IPS DF 6.9 (cell line): ENCODE data around the gene MSANTD1.

Source experiments
- DNase-seq: peaks from one replicate; pipeline ENCODE4 v3.0.0-alpha.2; 2013; ENCODE audit warnings: low read depth, low spot score
- H3K27ac ChIP-seq: one replicate; pipeline ENCODE4 v1.5.1; 2013; ENCODE audit warnings: low read length, control low read depth
- H3K27me3 ChIP-seq: 2 replicates; pipeline ENCODE4 v1.6.1; 2013; ENCODE audit warnings: mild to moderate bottlenecking, low read length; ENCODE audit not compliant: control insufficient read depth, insufficient read depth
- H3K36me3 ChIP-seq: 2 replicates; pipeline ENCODE4 v1.6.1; 2013; ENCODE audit warnings: low read length; ENCODE audit not compliant: control insufficient read depth, insufficient read depth
- H3K4me1 ChIP-seq: 2 replicates; pipeline ENCODE4 v1.6.1; 2013; ENCODE audit warnings: low read length; ENCODE audit not compliant: control insufficient read depth, insufficient read depth
- H3K4me3 ChIP-seq: 2 replicates; pipeline ENCODE4 v1.5.1; 2013; ENCODE audit warnings: mild to moderate bottlenecking, low read length
- H3K9me3 ChIP-seq: 2 replicates; pipeline ENCODE4 v1.6.1; 2013; ENCODE audit warnings: low read length, inconsistent platforms; ENCODE audit not compliant: control insufficient read depth, insufficient read depth
- WGBS: extraction: QIAGEN DNeasy Blood & Tissue Kit; methylation state at CpG from one replicate; pipeline ENCODE4 v1.1.7; 2013; ENCODE audit warnings: mixed read lengths, missing lambda C conversion rate; ENCODE audit not compliant: insufficient read length, insufficient coverage; 5-methylcytosine and 5-hydroxymethylcytosine counted together

Gene MSANTD1

DNA sequence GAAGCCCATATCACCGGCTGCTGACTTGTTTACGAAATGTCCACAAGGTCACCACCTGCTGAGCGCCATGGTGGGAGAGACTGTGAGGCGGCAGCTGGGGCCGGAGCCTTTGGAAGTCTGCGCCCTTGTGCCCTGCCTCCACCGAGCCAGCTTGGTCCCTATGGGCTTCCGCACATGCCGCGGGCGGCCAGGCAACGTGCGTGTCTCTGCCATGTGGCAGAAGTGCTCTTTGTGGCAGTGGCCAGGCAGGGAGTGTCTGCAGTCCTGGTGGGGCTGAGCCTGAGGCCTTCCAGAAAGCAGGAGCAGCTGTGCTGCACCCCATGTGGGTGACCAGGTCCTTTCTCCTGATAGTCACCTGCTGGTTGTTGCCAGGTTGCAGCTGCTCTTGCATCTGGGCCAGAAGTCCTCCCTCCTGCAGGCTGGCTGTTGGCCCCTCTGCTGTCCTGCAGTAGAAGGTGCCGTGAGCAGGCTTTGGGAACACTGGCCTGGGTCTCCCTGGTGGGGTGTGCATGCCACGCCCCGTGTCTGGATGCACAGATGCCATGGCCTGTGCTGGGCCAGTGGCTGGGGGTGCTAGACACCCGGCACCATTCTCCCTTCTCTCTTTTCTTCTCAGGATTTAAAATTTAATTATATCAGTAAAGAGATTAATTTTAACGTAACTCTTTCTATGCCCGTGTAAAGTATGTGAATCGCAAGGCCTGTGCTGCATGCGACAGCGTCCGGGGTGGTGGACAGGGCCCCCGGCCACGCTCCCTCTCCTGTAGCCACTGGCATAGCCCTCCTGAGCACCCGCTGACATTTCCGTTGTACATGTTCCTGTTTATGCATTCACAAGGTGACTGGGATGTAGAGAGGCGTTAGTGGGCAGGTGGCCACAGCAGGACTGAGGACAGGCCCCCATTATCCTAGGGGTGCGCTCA lies 8.7 kb upstream of the MSANTD1 start:
- H3K4me3 ChIP-seq = no peak overlapping the region
- H3K36me3 ChIP-seq = peaks cover 31% of the 10 kb centered on the region
- H3K27ac ChIP-seq = no peak overlapping the region
- DNase-seq = no peak
- peaks cover 11% of the 10 kb centered on the region for H3K4me1 ChIP-seq
- WGBS = no CpG with 5 or more reads among the region's 29 CpGs
- peaks cover 1% of the 10 kb centered on the region; the same call in 1 of the 2 replicates for H3K27me3 ChIP-seq
- H3K9me3 ChIP-seq = no peaks in the 10 kb centered on the region

DNA sequence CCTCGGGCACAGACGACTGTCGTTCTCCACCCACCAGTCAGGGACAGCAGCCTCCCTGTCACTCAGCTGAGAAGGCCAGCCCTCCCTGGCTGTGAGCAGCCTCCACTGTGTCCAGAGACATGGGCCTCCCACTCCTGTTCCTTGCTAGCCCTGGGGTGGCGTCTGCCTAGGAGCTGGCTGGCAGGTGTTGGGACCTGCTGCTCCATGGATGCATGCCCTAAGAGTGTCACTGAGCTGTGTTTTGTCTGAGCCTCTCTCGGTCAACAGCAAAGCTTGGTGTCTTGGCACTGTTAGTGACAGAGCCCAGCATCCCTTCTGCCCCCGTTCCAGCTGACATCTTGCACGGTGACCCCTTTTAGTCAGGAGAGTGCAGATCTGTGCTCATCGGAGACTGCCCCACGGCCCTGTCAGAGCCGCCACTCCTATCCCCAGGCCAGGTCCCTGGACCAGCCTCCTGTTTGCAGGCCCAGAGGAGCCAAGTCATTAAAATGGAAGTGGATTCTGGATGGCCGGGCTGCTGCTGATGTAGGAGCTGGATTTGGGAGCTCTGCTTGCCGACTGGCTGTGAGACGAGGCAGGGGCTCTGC lies 7.9 kb upstream of the MSANTD1 start:
- Histone ChIP-seq H3K36me3 (peaks cover 24% of the 10 kb centered on the region), H3K9me3 (no peaks in the 10 kb centered on the region), H3K4me3 (no peak overlapping the region), H3K27ac (no peak overlapping the region), H3K27me3 (peaks cover 1% of the 10 kb centered on the region; the same call in 1 of the 2 replicates), H3K4me1 (peaks cover 11% of the 10 kb centered on the region)
- WGBS = no CpG with 5 or more reads among the region's 13 CpGs
- no peak for DNase-seq

DNA sequence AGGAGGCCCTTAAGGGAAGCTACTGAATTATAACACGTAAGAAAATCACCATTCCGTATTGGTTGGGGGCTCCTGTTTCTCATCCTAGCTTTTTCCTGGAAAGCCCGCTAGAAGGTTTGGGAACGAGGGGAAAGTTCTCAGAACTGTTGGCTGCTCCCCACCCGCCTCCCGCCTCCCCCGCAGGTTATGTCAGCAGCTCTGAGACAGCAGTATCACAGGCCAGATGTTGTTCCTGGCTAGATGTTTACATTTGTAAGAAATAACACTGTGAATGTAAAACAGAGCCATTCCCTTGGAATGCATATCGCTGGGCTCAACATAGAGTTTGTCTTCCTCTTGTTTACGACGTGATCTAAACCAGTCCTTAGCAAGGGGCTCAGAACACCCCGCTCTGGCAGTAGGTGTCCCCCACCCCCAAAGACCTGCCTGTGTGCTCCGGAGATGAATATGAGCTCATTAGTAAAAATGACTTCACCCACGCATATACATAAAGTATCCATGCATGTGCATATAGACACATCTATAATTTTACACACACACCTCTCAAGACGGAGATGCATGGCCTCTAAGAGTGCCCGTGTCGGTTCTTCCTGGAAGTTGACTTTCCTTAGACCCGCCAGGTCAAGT lies 6.9 kb upstream of the MSANTD1 start:
- no CpG with 5 or more reads among the region's 17 CpGs for WGBS
- no peaks in the 10 kb centered on the region for H3K9me3 ChIP-seq
- no peak for DNase-seq
- H3K4me1 ChIP-seq = peaks cover 11% of the 10 kb centered on the region
- H3K27me3 ChIP-seq = peaks cover 1% of the 10 kb centered on the region; the same call in 1 of the 2 replicates
- peaks cover 20% of the 10 kb centered on the region for H3K36me3 ChIP-seq
- H3K27ac ChIP-seq = no peak overlapping the region
- H3K4me3 ChIP-seq = no peak overlapping the region

DNA sequence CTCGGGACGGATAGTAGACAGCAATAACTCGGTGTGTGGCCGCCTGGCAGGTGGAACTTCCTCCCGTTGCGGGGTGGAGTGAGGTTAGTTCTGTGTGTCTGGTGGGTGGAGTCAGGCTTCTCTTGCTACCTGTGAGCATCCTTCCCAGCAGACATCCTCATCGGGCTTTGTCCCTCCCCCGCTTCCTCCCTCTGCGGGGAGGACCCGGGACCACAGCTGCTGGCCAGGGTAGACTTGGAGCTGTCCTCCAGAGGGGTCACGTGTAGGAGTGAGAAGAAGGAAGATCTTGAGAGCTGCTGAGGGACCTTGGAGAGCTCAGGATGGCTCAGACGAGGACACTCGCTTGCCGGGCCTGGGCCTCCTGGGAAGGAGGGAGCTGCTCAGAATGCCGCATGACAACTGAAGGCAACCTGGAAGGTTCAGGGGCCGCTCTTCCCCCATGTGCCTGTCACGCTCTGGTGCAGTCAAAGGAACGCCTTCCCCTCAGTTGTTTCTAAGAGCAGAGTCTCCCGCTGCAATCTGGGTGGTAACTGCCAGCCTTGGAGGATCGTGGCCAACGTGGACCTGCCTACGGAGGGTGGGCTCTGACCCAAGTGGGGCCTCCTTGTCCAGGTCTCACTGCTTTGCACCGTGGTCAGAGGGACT lies 5.7 kb upstream of the MSANTD1 start:
- whole genome bisulfite sequencing = no CpG with 5 or more reads among the region's 23 CpGs
- peaks cover 5% of the 10 kb centered on the region; the same call in 1 of the 2 replicates for H3K4me1 ChIP-seq

DNA sequence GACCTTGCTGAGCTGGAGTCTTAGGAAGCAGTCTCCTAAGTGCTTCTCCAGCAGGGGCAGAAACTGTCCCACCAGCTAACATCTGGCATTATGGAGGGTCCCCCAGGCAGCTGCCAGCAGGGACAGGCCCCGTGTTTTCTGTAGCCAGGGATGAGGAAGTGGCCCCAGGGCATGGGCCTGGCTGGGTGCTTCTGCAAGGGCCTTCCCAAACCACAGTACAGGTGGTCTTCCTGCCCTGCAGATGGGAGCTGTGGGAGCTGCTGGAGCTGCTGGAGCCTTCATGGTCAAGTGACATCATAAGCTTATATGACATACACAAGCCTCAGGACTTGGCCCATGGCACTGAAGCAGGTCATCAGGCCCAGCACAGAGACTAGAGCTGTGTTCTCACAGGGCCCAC lies 5.0 kb upstream of the MSANTD1 start:
- DNase-seq = no peak
- Histone ChIP-seq H3K4me1 (peaks cover 3% of the 10 kb centered on the region; the same call in 1 of the 2 replicates), H3K4me3 (no peak overlapping the region), H3K9me3 (no peaks in the 10 kb centered on the region), H3K36me3 (peaks cover 16% of the 10 kb centered on the region), H3K27me3 (no peaks in the 10 kb centered on the region), H3K27ac (no peak overlapping the region)
- WGBS = no CpG with 5 or more reads among the region's 1 CpG

More for the DNA sequence above, 5.7 kb upstream of the MSANTD1 start:
- Histone ChIP-seq H3K4me3 (no peak overlapping the region), H3K9me3 (no peaks in the 10 kb centered on the region), H3K27ac (no peak overlapping the region), H3K27me3 (peaks cover 1% of the 10 kb centered on the region; the same call in 1 of the 2 replicates), H3K36me3 (peaks cover 19% of the 10 kb centered on the region)
- no peak for DNase-seq

DNA sequence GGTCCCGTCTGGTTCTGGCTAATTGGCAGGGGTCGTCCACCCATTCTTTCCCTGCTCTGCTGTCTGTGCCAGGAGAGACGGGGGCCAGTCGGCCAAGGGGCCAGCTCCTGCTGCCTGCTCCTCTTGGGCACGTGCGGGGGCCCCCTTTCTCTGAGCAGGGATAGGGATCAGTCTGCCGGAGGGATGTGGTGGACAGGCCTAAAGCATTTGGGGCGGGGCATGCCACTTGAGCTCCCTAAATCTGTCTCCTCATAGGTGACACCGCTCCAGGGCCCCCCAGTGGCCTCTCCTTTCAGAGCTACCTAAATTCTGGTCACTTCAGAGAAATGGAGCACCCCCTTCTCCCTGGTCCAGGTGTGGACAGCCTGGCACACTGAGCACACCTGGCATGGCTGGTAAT lies 4.2 kb upstream of the MSANTD1 start:
- H3K9me3 ChIP-seq = no peaks in the 10 kb centered on the region
- no peak overlapping the region for H3K27ac ChIP-seq
- no peak for DNase-seq
- no CpG with 5 or more reads among the region's 9 CpGs for WGBS
- peaks cover 6% of the 10 kb centered on the region; the same call in 1 of the 2 replicates for H3K4me1 ChIP-seq
- H3K36me3 ChIP-seq = peaks cover 11% of the 10 kb centered on the region
- no peak overlapping the region for H3K4me3 ChIP-seq
- no peaks in the 10 kb centered on the region for H3K27me3 ChIP-seq

DNA sequence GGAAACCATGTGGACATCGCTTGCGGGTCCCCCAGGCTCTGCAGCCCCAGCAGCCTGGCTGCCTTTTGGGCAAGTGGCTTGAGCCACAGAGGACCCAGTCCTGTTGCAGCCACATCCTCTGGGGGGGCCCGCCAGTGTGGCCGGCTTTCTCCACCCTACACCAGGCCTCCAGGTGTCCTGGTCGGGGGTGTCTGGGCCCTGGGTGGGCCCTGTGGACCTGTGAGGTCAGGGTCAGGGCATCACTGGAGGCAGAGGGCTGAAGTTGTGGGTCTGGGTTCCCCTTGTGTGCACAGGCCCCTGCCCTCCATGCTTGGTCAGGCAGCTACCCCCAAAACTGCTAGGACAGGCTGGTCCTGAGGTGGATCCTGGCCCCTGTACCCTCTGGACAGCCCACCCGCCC lies 3.3 kb upstream of the MSANTD1 start:
- no CpG with 5 or more reads among the region's 6 CpGs for WGBS
- H3K27me3 ChIP-seq = no peaks in the 10 kb centered on the region
- no peaks in the 10 kb centered on the region for H3K9me3 ChIP-seq
- H3K4me3 ChIP-seq = no peak overlapping the region
- DNase-seq = no peak
- peaks cover 7% of the 10 kb centered on the region for H3K4me1 ChIP-seq
- H3K36me3 ChIP-seq = peaks cover 4% of the 10 kb centered on the region; the same call in 1 of the 2 replicates
- H3K27ac ChIP-seq = no peak overlapping the region

DNA sequence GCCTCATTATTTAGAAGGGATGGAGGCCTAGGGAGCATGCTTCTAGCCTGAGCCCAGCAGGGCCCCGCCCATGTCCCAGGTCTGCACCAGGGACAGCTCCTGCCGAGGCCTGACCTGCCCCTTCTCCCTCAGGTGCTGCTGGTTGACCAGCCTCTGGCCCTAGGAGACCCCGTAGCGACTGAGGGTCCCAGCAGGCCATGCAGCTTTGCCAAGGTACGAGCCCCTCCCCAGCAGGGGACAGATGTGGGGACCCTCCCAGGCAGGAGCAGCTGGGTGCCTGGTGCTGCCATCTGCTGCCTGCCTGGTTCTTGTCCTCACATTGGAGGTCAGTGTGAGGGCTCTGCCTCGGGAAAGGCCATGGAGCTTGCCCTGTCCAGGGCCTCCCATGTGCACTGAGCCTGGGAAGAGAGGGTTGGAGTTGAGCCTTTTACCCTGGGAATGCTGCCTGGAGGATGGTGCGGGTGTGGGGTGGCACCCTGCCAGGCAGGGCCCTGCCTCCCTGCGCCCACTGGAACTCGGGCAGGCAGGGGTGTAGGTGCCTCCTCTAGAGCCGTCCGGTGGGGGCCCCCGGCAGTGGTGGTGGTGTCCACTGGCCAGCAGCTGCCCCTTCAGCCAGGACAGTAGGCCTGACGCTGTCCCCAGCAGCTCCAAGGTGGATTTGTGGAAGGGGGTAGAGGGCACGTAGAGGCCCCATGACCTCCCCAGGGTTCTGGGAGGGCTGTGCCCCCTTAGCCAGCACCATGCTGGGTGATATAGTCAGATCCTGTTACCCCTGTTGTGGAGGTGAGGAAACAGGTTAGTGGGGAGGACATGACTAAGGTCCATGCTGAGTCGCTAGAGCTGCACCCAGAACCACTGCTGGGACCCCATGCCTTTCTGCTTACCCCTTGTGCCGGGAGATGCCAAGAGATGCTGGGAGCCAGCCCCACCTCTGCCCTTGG lies 2.2 kb upstream of the MSANTD1 start:
- WGBS = no CpG with 5 or more reads among the region's 16 CpGs
- no peak overlapping the region for H3K27ac ChIP-seq
- H3K36me3 ChIP-seq = no peaks in the 10 kb centered on the region; the same call in 1 of the 2 replicates

DNA sequence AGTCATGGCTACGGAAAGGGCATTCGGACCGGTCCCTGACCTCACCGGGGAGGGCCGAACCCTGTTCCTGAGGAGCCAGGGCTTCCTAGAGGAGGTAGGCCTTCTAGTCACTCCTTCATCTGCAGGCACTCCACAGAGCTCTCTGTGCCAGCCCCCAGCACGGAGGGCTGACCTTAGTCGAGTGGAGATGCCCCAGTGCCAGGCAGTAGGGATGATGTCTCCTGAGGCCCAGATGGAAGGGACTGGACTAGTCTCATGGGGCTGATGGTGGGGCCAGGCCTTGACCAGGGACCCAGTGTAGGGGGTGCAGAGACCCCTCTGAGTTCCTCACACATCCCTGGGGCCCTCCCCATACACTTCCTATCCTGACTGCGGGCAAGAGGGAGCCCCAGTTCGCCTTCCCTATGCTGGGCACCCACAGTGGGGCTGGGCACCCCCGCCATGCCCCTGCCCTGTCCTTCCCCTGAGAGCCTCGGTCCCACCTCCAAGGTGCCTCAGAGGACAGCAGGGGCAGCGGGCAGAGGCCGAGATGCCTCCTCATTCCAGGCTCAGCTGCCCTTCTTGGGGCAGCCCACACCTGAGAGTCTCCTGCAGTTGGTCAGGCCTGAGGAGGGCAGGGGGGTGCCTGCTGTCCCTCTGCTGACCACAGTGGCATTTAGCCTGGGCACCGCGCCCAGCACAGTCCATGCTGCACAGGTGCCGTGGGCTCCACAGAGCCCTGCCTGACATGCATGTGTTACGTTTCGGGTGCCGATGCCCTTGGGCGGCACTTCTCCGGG lies 1.4 kb upstream of the MSANTD1 start:
- DNase-seq = no peak
- Histone ChIP-seq H3K36me3 (no peaks in the 10 kb centered on the region; the same call in 1 of the 2 replicates), H3K27me3 (no peaks in the 10 kb centered on the region), H3K4me3 (no peak overlapping the region), H3K9me3 (no peaks in the 10 kb centered on the region), H3K4me1 (peaks cover 4% of the 10 kb centered on the region), H3K27ac (no peak overlapping the region)
- no CpG with 5 or more reads among the region's 21 CpGs for WGBS

More for the DNA sequence above, 2.2 kb upstream of the MSANTD1 start:
- Histone ChIP-seq H3K27me3 (no peaks in the 10 kb centered on the region), H3K4me1 (peaks cover 4% of the 10 kb centered on the region), H3K4me3 (no peak overlapping the region), H3K9me3 (no peaks in the 10 kb centered on the region)
- no peak for DNase-seq
